Neural progenitor cell (in vitro differentiated cells): ENCODE measurements around the gene RGS12.

ENCODE experiments used
- CTCF ChIP-seq: fragments of 200-600 bp; sonication (generic); IDR thresholded peaks from 2 replicates; pipeline ENCODE4 v1.5.1; 2017; ENCODE audit warnings: antibody characterized with exemption, mild to moderate bottlenecking
- EZH2 ChIP-seq: fragments of 200-600 bp; sonication (generic); IDR thresholded peaks from 2 replicates; pipeline ENCODE4 v1.6.1; 2017; ENCODE audit warnings: antibody characterized with exemption, mild to moderate bottlenecking, moderate library complexity
- EZH2phosphoT487 ChIP-seq: fragments of 200-600 bp; sonication (generic); IDR thresholded peaks from 2 replicates; pipeline ENCODE4 v1.6.1; 2017; ENCODE audit warnings: antibody characterized with exemption

GRCh38 chr4:3315566-3315965 is 22.7 kb downstream of the RGS12 start:
- TF ChIP-seq CTCF (no peak), EZH2phosphoT487 (no peak), EZH2 (no peak)
